ENCODE results near the gene KLF2. TPM values are rescaled to one million over a fixed set of nuclear protein-coding genes. Genes with fewer than 3 reads are reported as not detected.
A peak's percentile ranks its signal among the peaks of the same experiment; 100 is the strongest.

KLF2 gene
- total and polyA plus RNA-seq, 4 experiments from 2014 or later, result 120 to 437 (median 363) TPM

DNA sequence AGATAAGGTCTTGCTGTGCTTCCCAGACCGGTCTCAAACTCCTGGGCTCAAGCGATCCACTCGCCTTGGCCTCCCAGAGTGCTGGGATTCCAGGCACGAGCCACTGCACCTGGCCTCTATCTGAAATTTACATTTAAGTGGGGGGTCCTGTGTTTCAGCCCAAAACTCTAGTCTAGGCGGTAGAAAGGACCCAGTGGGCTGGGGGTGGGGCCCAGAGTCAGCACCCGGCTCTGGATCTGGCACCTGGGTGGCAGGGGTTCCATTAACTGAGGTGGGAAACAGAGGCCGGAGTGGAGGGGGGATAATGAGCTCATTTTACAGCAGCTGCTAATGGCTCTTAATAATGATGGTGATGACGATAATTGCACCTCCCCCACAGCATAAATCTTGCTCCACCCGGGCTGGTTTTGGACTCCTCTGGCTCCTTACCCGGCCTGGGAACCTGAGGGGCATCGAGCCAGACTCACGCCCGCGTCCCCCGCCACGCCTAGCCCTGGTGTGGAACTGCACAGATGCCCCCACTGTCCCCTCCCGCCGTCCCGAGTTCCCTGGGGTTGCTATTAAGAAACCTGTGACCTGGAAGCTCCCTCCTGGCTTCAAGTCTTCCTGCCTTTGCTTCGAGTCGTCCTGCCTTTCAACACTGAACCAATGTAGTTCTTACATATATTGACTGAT is 17.8 kb upstream of the KLF2 start:
- no peaks in the 10 kb centered on the region for H3K36me3 ChIP-seq (ENCODE audit: insufficient read depth, low read length)
- H3K27me3 ChIP-seq (ENCODE audit: insufficient read depth, low read length), result no peaks in the 10 kb centered on the region
- no peak overlapping the region for H3K4me3 Mint-ChIP-seq
- H3K4me1 ChIP-seq (ENCODE audit: insufficient read depth, low read length), result no peaks in the 10 kb centered on the region
- POLR2A ChIA-PET (ENCODE audit: partially characterized antibody), result interaction anchor here (1.2 to 1.3 kb wide), 2 partner anchors 22 to 23 kb away, joined by 3 to 5 read pairs; no protein-coding TSS in a partner anchor
- no peak overlapping the region for H3K4me3 ChIP-seq (ENCODE audit: low read length in 2 of 2)
- H3K27ac Mint-ChIP-seq, result peak overlapping the region in 1 of 7 donors; percentile 72
- no peak overlapping the region for H3K27ac ChIP-seq (ENCODE audit: low read depth, low read length)
- CTCF ChIA-PET (ENCODE audit: partially characterized antibody), result no interaction called here
- H3K9me3 Mint-ChIP-seq, result no peaks in the 10 kb centered on the region
- no peaks in the 10 kb centered on the region for H3K27me3 Mint-ChIP-seq
- no peaks in the 10 kb centered on the region for H3K9me3 ChIP-seq (ENCODE audit: control insufficient read depth in 1 of 2, low read length in 2 of 2)
- no peaks in the 10 kb centered on the region for H3K36me3 Mint-ChIP-seq
- intact Hi-C loops (cut with micrococcal nuclease), result no loop called here
- H3K4me1 Mint-ChIP-seq, result peaks cover 0 to 2% (median 0%) of the 10 kb centered on the region in 4 donors
- DNase-seq, result no peak

DNA sequence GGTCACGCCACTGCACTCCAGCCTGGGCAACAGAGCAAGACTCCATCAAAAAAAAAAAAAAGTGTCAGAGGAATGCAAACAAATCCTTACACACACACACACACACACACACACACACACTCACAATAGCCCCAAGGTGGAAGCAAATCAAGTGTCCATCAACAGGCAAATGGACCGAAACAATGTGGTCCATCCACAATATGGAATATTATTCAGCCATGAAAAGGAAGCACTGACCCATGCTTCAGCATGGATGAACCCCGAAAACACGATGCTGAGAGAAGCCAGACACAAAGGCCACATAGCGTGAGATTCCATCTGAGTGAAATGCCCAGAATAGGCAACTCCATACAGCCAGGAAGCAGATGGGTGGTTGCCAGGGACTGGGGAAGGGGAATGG is 16.5 kb upstream of the KLF2 start:
- no peaks in the 10 kb centered on the region for H3K9me3 Mint-ChIP-seq
- Histone ChIP-seq H3K4me3 (ENCODE audit: low read length in 2 of 2) (no peak overlapping the region), H3K27me3 (ENCODE audit: insufficient read depth, low read length) (no peaks in the 10 kb centered on the region), H3K9me3 (ENCODE audit: control insufficient read depth in 1 of 2, low read length in 2 of 2) (no peaks in the 10 kb centered on the region), H3K27ac (ENCODE audit: low read depth, low read length) (no peak overlapping the region), H3K36me3 (ENCODE audit: insufficient read depth, low read length) (no peaks in the 10 kb centered on the region), H3K4me1 (ENCODE audit: insufficient read depth, low read length) (no peaks in the 10 kb centered on the region)
- peaks cover 0 to 2% (median 0%) of the 10 kb centered on the region in 4 donors for H3K4me1 Mint-ChIP-seq
- H3K36me3 Mint-ChIP-seq, result no peaks in the 10 kb centered on the region
- no peak for DNase-seq
- ChIA-PET CTCF (ENCODE audit: partially characterized antibody) (no interaction called here), POLR2A (ENCODE audit: partially characterized antibody) (interaction anchor here (1.2 kb wide), 1 partner anchor 21 kb away, joined by 3 read pairs; no protein-coding TSS in a partner anchor)
- H3K27me3 Mint-ChIP-seq, result no peaks in the 10 kb centered on the region
- intact Hi-C loops (cut with micrococcal nuclease), result no loop called here
- H3K4me3 Mint-ChIP-seq, result no peak overlapping the region
- peak overlapping the region in 1 of 7 donors; percentile 77 for H3K27ac Mint-ChIP-seq

DNA sequence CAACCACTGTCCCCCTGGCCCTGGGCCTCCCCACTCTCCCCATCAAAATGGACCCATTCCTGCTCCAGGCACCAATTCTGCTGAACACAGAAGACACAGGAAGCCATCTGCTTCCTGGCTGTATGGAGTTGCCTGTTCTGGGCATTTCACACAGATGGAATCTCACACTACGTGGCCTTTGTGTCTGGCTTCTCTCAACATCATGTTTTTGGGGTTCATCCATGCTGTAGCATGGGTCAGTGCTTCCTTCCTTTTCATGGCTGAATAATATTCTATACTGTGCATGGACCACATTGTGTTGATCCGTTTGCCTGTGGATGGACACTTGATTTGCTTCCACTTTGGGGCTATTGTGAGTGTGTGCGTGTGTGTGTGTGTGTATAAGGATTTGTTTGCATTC is 15.0 kb upstream of the KLF2 start:
- H3K27me3 ChIP-seq (ENCODE audit: insufficient read depth, low read length), result no peaks in the 10 kb centered on the region
- ChIA-PET CTCF (ENCODE audit: partially characterized antibody) (no interaction called here), POLR2A (ENCODE audit: partially characterized antibody) (no interaction called here)
- no peak overlapping the region for H3K4me3 ChIP-seq (ENCODE audit: low read length in 2 of 2)
- Mint-ChIP-seq H3K9me3 (no peaks in the 10 kb centered on the region), H3K36me3 (no peaks in the 10 kb centered on the region), H3K4me3 (no peak overlapping the region), H3K27ac (peak overlapping the region in 1 of 7 donors; percentile 57), H3K27me3 (no peaks in the 10 kb centered on the region), H3K4me1 (peaks cover 0 to 2% (median 0%) of the 10 kb centered on the region in 4 donors)
- DNase-seq, result no peak
- no peak overlapping the region for H3K27ac ChIP-seq (ENCODE audit: low read depth, low read length)
- no peaks in the 10 kb centered on the region for H3K4me1 ChIP-seq (ENCODE audit: insufficient read depth, low read length)
- intact Hi-C loops (cut with micrococcal nuclease), result no loop called here
- H3K9me3 ChIP-seq (ENCODE audit: control insufficient read depth in 1 of 2, low read length in 2 of 2), result no peaks in the 10 kb centered on the region
- H3K36me3 ChIP-seq (ENCODE audit: insufficient read depth, low read length), result no peaks in the 10 kb centered on the region

DNA sequence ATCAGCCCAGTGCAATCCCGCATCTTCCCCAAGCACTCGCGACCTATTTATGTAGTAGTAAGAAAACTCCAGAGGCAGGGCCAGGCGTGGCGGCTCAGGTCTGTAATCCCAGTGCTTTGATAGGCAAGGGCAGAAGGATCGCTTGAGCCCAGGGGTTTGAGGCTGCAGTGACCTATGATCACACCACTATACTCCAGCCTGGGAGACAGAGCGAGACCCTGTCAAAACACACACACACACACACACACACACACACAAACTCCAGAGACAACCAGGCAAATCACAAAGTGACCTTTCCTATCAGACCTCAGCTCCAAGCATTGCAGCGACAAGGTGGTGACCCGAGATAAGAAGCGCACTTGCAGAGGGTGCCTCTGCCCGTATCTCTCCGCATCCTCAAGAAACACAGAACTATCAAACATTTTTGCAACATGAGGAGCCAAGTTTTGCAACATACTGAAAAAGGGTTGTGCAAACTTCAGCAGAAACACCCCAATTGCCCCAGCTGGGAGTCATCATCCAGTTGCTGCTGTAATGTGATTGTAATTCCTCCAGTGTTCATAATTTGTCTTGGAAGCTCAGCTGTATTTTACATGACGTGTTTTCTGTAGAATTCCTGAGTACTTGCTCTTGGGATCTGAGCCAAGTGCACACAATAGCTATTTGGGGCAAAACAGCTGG is 8.7 kb upstream of the KLF2 start:
- H3K9me3 ChIP-seq (ENCODE audit: control insufficient read depth in 1 of 2, low read length in 2 of 2), result no peaks in the 10 kb centered on the region
- Mint-ChIP-seq H3K27me3 (no peaks in the 10 kb centered on the region), H3K27ac (peak overlapping the region in 3 of 7 donors; percentile 9 to 55 (median 34)), H3K4me3 (no peak overlapping the region), H3K9me3 (peaks cover 0 to 6% (median 0%) of the 10 kb centered on the region in 8 donors), H3K36me3 (no peaks in the 10 kb centered on the region), H3K4me1 (peaks cover 5 to 15% (median 10%) of the 10 kb centered on the region in 4 donors)
- DNase-seq, result no peak
- intact Hi-C loops (cut with micrococcal nuclease), result no loop called here
- H3K36me3 ChIP-seq (ENCODE audit: insufficient read depth, low read length), result no peaks in the 10 kb centered on the region
- no peak overlapping the region for H3K4me3 ChIP-seq (ENCODE audit: low read length in 2 of 2)
- H3K4me1 ChIP-seq (ENCODE audit: insufficient read depth, low read length), result peaks cover 13% of the 10 kb centered on the region
- POLR2A ChIA-PET (ENCODE audit: partially characterized antibody), result interaction anchor here (0.8 to 1.9 kb wide), 4 partner anchors 8 to 56 kb away, joined by 3 to 14 read pairs (median 8); partner anchors contain the start of gene KLF2
- H3K27me3 ChIP-seq (ENCODE audit: insufficient read depth, low read length), result no peaks in the 10 kb centered on the region
- CTCF ChIA-PET (ENCODE audit: partially characterized antibody), result interaction anchor here (0.8 to 1.8 kb wide), 5 partner anchors 26 to 69 kb away, joined by 3 to 5 read pairs (median 3); no protein-coding TSS in a partner anchor
- H3K27ac ChIP-seq (ENCODE audit: low read depth, low read length), result no peak overlapping the region

DNA sequence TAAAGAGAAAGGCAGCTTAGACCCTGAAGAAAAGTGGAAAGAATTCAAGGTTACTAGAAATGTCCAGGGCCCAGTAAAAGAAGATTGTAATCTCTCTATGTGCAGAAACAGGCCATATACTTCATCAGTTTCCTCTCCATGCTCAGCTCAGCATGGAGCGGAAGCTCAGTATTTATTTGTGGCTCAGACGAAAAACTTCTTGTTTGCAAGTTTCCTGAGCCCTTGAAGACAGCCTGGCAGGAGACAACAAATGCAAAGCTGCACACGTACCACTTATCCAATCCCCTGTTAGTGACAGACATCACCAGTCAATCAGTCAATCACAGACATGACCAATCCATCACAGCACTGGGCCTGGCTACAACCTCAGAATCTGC is 8.1 kb upstream of the KLF2 start:
- H3K4me1 ChIP-seq (ENCODE audit: insufficient read depth, low read length), result peaks cover 13% of the 10 kb centered on the region
- H3K27ac Mint-ChIP-seq, result peak overlapping the region in 4 of 7 donors; percentile 32 to 84 (median 49)
- POLR2A ChIA-PET (ENCODE audit: partially characterized antibody), result interaction anchor here (0.8 to 2.1 kb wide), 4 partner anchors 9 to 56 kb away, joined by 3 to 14 read pairs (median 10); partner anchors contain the start of gene KLF2
- H3K27me3 Mint-ChIP-seq, result no peaks in the 10 kb centered on the region
- no peaks in the 10 kb centered on the region for H3K36me3 ChIP-seq (ENCODE audit: insufficient read depth, low read length)
- H3K9me3 Mint-ChIP-seq, result peaks cover 0 to 6% (median 0%) of the 10 kb centered on the region in 8 donors
- CTCF ChIA-PET (ENCODE audit: partially characterized antibody), result interaction anchor here (1.0 to 1.3 kb wide), 2 partner anchors 62 to 69 kb away, joined by 3 read pairs; no protein-coding TSS in a partner anchor
- H3K4me3 ChIP-seq (ENCODE audit: low read length in 2 of 2), result no peak overlapping the region
- H3K9me3 ChIP-seq (ENCODE audit: control insufficient read depth in 1 of 2, low read length in 2 of 2), result no peaks in the 10 kb centered on the region
- H3K27me3 ChIP-seq (ENCODE audit: insufficient read depth, low read length), result no peaks in the 10 kb centered on the region
- no peak for DNase-seq
- peaks cover 5 to 18% (median 12%) of the 10 kb centered on the region in 4 donors for H3K4me1 Mint-ChIP-seq
- no peak overlapping the region for H3K4me3 Mint-ChIP-seq
- no peaks in the 10 kb centered on the region for H3K36me3 Mint-ChIP-seq
- intact Hi-C loops (cut with micrococcal nuclease), result no loop called here
- H3K27ac ChIP-seq (ENCODE audit: low read depth, low read length), result no peak overlapping the region

DNA sequence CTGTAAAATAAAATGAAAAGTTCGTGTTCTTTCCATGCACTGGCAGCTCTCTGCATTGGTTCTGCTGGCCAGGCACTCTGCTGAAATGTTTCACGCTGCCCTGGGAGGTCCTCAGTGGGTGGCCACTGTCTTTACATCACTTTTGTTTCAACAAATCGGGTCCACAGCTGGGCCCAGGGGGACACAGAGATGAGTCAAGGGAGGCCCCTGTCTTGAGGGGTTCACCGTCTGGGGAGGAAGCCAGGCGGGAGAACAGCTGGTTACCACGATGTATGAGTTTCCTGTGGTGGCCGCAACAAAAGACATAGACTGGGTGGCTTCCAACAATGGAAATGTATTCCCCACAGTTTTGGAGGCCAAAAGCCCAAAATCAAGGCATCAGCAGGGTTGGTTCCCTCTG is 5.1 kb upstream of the KLF2 start:
- Mint-ChIP-seq H3K9me3 (peaks cover 0 to 6% (median 0%) of the 10 kb centered on the region in 8 donors), H3K4me3 (peak overlapping the region in 3 of 8 donors; percentile 17 to 46 (median 21)), H3K36me3 (peaks cover 0 to 2% of the 10 kb centered on the region in 2 donors), H3K27ac (peak overlapping the region in 2 of 7 donors; percentile 52 to 70), H3K27me3 (no peaks in the 10 kb centered on the region), H3K4me1 (peaks cover 8 to 42% (median 27%) of the 10 kb centered on the region in 4 donors)
- intact Hi-C loops (cut with micrococcal nuclease), result no loop called here
- no peaks in the 10 kb centered on the region for H3K27me3 ChIP-seq (ENCODE audit: insufficient read depth, low read length)
- no peak overlapping the region for H3K27ac ChIP-seq (ENCODE audit: low read depth, low read length)
- no peaks in the 10 kb centered on the region for H3K36me3 ChIP-seq (ENCODE audit: insufficient read depth, low read length)
- CTCF ChIA-PET (ENCODE audit: partially characterized antibody), result interaction anchor here (1.3 to 3.4 kb wide), 2 partner anchors 64 to 67 kb away, joined by 5 to 12 read pairs; no protein-coding TSS in a partner anchor
- DNase-seq, result peak in 1 of 5 donors; percentile 58
- peaks cover 24% of the 10 kb centered on the region for H3K4me1 ChIP-seq (ENCODE audit: insufficient read depth, low read length)
- no peaks in the 10 kb centered on the region for H3K9me3 ChIP-seq (ENCODE audit: control insufficient read depth in 1 of 2, low read length in 2 of 2)
- POLR2A ChIA-PET (ENCODE audit: partially characterized antibody), result interaction anchor here (0.6 to 32.3 kb wide), 6 partner anchors 9 to 53 kb away, joined by 3 to 6478 read pairs (median 6); no protein-coding TSS in a partner anchor
- H3K4me3 ChIP-seq (ENCODE audit: low read length in 2 of 2), result no peak overlapping the region

DNA sequence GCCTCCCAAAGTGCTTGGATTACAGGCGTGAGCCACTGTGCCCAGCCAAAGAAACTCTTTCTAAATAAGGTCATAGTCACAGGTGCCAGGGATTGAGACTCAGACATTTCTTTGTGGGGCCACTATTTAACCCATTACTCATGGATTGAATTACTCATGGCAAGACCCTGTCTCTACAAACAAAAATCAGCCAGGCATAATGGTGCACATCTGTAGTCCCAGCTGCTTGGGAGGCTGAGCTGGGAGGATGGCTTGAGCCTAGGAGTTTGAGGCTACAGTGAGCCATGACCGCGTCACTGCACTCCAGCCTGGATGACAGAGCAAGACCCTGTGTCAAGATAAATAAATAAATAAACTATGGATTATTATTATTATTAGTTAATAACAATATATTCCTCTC is 3.6 kb upstream of the KLF2 start:
- H3K4me3 Mint-ChIP-seq, result no peak overlapping the region
- intact Hi-C loops (cut with micrococcal nuclease), result loop anchor here (5.0 kb wide), 3 partner anchors 39 to 74 kb away; no protein-coding TSS in a partner anchor
- peaks cover 0 to 9% (median 3%) of the 10 kb centered on the region in 8 donors for H3K9me3 Mint-ChIP-seq
- Histone ChIP-seq H3K27ac (ENCODE audit: low read depth, low read length) (no peak overlapping the region), H3K9me3 (ENCODE audit: control insufficient read depth in 1 of 2, low read length in 2 of 2) (no peaks in the 10 kb centered on the region), H3K4me1 (ENCODE audit: insufficient read depth, low read length) (peaks cover 24% of the 10 kb centered on the region), H3K36me3 (ENCODE audit: insufficient read depth, low read length) (peaks cover 4% of the 10 kb centered on the region), H3K4me3 (ENCODE audit: low read length in 2 of 2) (no peak overlapping the region), H3K27me3 (ENCODE audit: insufficient read depth, low read length) (no peaks in the 10 kb centered on the region)
- POLR2A ChIA-PET (ENCODE audit: partially characterized antibody), result interaction anchor here (32.3 kb wide), 1 partner anchor 46 kb away, joined by 6478 read pairs; no protein-coding TSS in a partner anchor
- DNase-seq, result no peak
- CTCF ChIA-PET (ENCODE audit: partially characterized antibody), result interaction anchor here (1.0 kb wide), 1 partner anchor 66 kb away, joined by 4 read pairs; no protein-coding TSS in a partner anchor
- peaks cover 3 to 6% of the 10 kb centered on the region in 2 donors for H3K36me3 Mint-ChIP-seq
- peak overlapping the region in 1 of 7 donors; percentile 97 for H3K27ac Mint-ChIP-seq
- H3K4me1 Mint-ChIP-seq, result peaks cover 8 to 46% (median 25%) of the 10 kb centered on the region in 4 donors
- no peaks in the 10 kb centered on the region for H3K27me3 Mint-ChIP-seq

Measured in CD4-positive, alpha-beta memory T cell (primary cell).